Activated T-helper 2 cell treated with anti-CD3 and anti-CD28 coated beads, Interferon-gamma antibody, Interleukin-2, Interleukin-4, amounts not matched to agents 10 μg/mL and 5 μg/mL and 100 μg/mL, durations not matched to agents 14 hours and 24 hours and 36 hours (primary cell): Measurements from ENCODE around the gene RABL2A. TPM values are rescaled to one million over a fixed set of nuclear protein-coding genes. Genes with fewer than 3 reads are reported as not detected.
"Not testable (repeated sequence)": the region's sequence is repeated elsewhere in the genome, so short reads cannot be mapped to it uniquely, and the experiment has no call there.

ENCODE experiments used
- DNase-seq: peaks from one replicate; pipeline ENCODE4 v3.0.0; 2021; ENCODE audit warnings: low spot score
- H3K27ac Mint-ChIP-seq: one replicate; pipeline ENCODE4 v1.8.0; 2021; ENCODE audit warnings: mixed read lengths
- H3K27me3 Mint-ChIP-seq: one replicate; pipeline ENCODE4 v1.8.0; 2021; ENCODE audit warnings: low read depth, mixed read lengths
- H3K36me3 Mint-ChIP-seq: one replicate; pipeline ENCODE4 v1.8.0; 2021; ENCODE audit warnings: low read depth, mixed read lengths
- H3K4me1 Mint-ChIP-seq: one replicate; pipeline ENCODE4 v1.8.0; 2021; ENCODE audit warnings: low read depth, mixed read lengths
- H3K4me3 Mint-ChIP-seq: one replicate; pipeline ENCODE4 v1.8.0; 2021; ENCODE audit warnings: low read depth, mild to moderate bottlenecking, moderate library complexity, mixed read lengths
- H3K9me3 Mint-ChIP-seq: one replicate; pipeline ENCODE4 v1.8.0; 2021; ENCODE audit warnings: mixed read lengths
- intact Hi-C: fragments of 100-400 bp; cut with micrococcal nuclease; formaldehyde crosslinking; loops from one replicate; pipeline ENCODE4 v1.15.1; 2023
- total RNA-seq: library from RNA; stranded (reverse); gene quantifications from 2 replicates; pipeline ENCODE4 v1.2.3, GENCODE V29; 2022

The RABL2A gene
- total RNA-seq, 1 donor from 2014 or later: 27.0 TPM

DNA sequence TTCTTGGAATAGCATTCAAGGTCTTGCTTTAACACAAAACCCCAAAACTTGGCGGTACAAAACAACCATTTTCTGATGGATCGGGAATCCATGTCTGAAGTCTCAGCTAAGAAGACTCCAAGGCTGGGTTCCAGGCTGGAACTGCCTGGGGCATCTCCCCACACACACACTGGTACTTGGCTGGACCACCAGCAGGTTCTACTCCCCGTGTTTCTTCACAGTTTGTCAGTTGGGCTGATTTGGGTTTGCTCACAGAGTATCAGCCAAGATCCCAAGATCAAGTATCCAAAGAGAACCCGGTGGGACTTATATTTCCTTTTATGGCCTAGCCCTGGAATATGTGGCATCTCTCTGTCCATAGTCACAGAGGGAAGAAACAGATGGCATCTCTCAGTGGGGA lies 9.2 kb downstream of the RABL2A start:
- H3K4me3 Mint-ChIP-seq, H3K4me1 Mint-ChIP-seq, H3K36me3 Mint-ChIP-seq, H3K9me3 Mint-ChIP-seq, DNase-seq, H3K27me3 Mint-ChIP-seq, intact Hi-C loops, H3K27ac Mint-ChIP-seq: not testable (repeated sequence)

GRCh38 chr2:113638084-113638483 lies 11.0 kb downstream of the RABL2A start:
- H3K4me3 Mint-ChIP-seq, H3K36me3 Mint-ChIP-seq, H3K4me1 Mint-ChIP-seq, H3K9me3 Mint-ChIP-seq, DNase-seq, H3K27me3 Mint-ChIP-seq, H3K27ac Mint-ChIP-seq, intact Hi-C loops: not testable (repeated sequence)

- H3K27ac Mint-ChIP-seq, H3K27me3 Mint-ChIP-seq, intact Hi-C loops, H3K9me3 Mint-ChIP-seq, DNase-seq, H3K4me3 Mint-ChIP-seq, H3K36me3 Mint-ChIP-seq, H3K4me1 Mint-ChIP-seq: not testable (repeated sequence)
Measured at GRCh38 chr2:113646217-113646616, 19.2 kb downstream of the RABL2A start.

DNA sequence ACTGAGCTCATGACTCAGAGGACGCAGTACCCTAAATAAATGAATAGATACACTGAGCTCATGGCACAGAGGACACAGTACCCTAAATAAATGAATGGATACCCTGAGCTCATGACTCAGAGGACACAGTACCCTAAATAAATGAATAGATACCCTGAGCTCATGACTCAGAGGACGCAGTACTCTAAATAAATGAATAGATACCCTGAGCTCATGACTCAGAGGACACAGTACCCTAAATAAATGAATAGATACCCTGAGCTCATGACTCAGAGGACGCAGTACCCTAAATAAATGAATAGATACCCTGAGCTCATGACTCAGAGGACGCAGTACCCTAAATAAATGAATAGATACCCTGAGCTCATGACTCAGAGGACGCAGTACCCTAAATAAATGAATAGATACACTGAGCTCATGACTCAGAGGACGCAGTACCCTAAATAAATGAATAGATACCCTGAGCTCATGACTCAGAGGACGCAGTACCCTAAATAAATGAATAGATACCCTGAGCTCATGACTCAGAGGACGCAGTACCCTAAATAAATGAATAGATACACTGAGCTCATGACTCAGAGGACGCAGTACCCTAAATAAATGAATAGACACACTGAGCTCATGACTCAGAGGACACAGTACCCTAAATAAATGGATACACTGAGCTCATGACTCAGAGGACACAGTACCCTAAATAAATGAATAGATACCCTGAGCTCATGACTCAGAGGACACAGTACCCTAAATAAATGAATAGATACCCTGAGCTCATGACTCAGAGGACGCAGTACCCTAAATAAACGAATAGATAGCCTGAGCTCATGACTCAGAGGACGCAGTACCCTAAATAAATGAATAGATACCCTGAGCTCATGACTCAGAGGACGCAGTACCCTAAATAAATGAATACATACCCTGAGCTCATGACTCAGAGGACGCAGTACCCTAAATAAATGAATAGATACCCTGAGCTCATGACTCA lies 24.1 kb downstream of the RABL2A start:
- H3K27ac Mint-ChIP-seq, H3K36me3 Mint-ChIP-seq, H3K27me3 Mint-ChIP-seq, H3K9me3 Mint-ChIP-seq, intact Hi-C loops, H3K4me3 Mint-ChIP-seq, H3K4me1 Mint-ChIP-seq, DNase-seq: not testable (repeated sequence)

DNA sequence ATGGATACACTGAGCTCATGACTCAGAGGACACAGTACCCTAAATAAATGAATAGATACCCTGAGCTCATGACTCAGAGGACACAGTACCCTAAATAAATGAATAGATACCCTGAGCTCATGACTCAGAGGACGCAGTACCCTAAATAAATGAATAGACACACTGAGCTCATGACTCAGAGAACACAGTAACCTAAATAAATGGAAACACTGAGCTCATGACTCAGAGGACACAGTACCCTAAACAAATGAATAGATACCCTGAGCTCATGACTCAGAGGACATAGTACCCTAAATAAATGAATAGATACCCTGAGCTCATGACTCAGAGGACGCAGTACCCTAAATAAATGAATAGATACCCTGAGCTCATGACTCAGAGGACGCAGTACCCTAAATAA lies 25.5 kb downstream of the RABL2A start:
- H3K9me3 Mint-ChIP-seq, intact Hi-C loops, H3K27ac Mint-ChIP-seq, H3K4me3 Mint-ChIP-seq, H3K36me3 Mint-ChIP-seq, DNase-seq, H3K4me1 Mint-ChIP-seq, H3K27me3 Mint-ChIP-seq: not testable (repeated sequence)

GRCh38 chr2:113656031-113656624 lies 29.1 kb downstream of the RABL2A start:
- H3K27me3 Mint-ChIP-seq, H3K36me3 Mint-ChIP-seq, H3K9me3 Mint-ChIP-seq: not testable (repeated sequence)
- Mint-ChIP-seq H3K4me3 (peak overlapping the region; percentile 78), H3K27ac (peak overlapping the region; percentile 55), H3K4me1 (peaks cover 13% of the 10 kb centered on the region)
- DNase-seq: peak; percentile 22
- intact Hi-C loops: loop anchor here (2.0 kb wide), 1 partner anchor 37 kb away; no protein-coding TSS in a partner anchor

DNA sequence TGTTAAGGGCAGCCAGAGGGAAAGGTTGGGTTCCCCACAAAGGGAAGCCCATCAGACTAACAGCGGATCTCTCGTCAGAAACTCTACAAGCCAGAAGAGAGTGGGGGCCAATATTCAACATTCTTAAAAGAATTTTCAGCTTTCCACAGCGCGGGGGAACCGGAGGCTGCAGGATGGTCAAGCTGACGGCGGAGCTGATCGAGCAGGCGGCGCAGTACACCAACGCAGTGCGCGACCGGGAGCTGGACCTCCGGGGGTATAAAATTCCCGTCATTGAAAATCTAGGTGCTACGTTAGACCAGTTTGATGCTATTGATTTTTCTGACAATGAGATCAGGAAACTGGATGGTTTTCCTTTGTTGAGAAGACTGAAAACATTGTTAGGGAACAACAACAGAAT lies 30.7 kb downstream of the RABL2A start:
- not testable (repeated sequence) for DNase-seq, H3K27me3 Mint-ChIP-seq, H3K9me3 Mint-ChIP-seq, H3K4me3 Mint-ChIP-seq, H3K27ac Mint-ChIP-seq, H3K36me3 Mint-ChIP-seq
- intact Hi-C loops: loop anchor here (2.0 kb wide), 1 partner anchor 35 kb away; no protein-coding TSS in a partner anchor
- H3K4me1 Mint-ChIP-seq: peaks cover 13% of the 10 kb centered on the region

DNA sequence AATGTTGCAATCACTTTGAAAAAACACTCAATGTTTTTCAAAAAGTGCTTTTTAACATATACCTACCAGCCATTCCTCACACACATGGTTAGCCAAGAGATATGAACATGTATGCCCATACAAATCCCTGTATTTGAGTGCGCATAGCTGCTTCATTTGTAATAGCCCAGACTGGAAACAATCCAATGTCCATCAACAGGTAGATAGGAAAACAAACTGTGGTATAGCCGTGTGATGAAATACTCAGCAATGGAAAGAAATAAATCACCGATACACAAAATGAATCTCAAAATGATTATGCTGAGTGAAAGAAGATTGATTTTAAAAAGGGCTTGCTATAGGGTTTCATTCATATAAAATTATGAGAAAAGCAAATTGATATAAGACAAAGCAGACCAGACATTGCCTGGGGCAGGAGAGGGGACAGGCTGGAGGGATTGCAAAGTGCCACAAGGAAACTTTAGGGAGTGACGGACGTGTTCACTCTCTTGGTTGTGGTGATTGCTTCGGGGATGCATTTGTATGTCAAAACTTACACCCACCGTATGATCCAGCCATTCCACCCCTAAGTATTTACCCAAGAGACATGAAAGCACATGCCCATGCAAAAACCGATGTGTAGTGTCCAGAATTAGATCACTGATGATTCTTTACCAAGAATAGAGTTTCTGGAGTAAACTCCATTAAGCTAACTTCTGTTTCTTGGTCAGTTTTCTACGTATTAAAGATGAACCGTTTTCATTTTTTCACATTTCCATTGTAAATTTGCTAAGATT lies 36.4 kb downstream of the RABL2A start:
- DNase-seq, H3K27me3 Mint-ChIP-seq, H3K4me1 Mint-ChIP-seq, H3K27ac Mint-ChIP-seq, H3K9me3 Mint-ChIP-seq, H3K4me3 Mint-ChIP-seq, intact Hi-C loops, H3K36me3 Mint-ChIP-seq: not testable (repeated sequence)

DNA sequence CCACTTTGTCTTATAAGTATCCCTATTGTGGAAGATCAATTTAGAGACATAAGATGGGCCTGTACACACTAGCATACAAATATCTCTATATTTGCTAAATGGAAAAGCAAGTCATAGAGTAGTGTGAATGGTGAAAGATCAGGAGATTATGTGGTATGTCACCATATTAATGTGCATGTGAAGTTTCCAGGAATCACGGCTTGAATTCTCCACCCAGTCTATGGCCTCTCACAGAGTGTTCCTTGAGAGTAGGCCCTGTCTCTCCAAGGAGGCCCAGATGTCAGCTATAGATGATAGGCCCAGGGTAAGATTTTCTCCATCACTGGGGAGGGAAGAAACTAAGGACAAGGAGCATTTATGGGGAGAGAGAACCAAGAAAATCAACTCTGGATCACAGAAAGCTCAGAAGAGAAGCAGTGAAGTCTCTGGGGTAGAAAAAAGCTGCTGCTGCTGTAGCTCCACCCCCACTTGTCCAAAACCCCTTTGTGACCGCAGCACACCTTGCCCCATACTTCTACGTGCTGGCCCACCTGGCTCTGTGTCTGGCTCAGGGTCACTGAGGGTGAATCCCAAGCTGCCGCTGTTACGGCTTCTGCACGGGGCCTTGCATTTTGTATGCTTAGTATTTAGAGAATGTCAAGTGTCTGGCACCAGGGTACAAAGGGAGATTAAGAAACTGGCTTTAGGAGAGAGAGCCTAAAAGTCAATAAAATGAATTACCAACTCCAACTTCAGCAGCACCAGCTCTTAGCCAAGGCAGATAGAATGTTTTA lies 37.9 kb downstream of the RABL2A start:
- DNase-seq, H3K9me3 Mint-ChIP-seq, H3K27me3 Mint-ChIP-seq, H3K4me1 Mint-ChIP-seq, H3K27ac Mint-ChIP-seq, H3K36me3 Mint-ChIP-seq, H3K4me3 Mint-ChIP-seq, intact Hi-C loops: not testable (repeated sequence)

- H3K4me3 Mint-ChIP-seq, H3K27ac Mint-ChIP-seq, H3K36me3 Mint-ChIP-seq, DNase-seq, H3K4me1 Mint-ChIP-seq, intact Hi-C loops, H3K9me3 Mint-ChIP-seq, H3K27me3 Mint-ChIP-seq: not testable (repeated sequence)
Measured at GRCh38 chr2:113669013-113669412, 41.9 kb downstream of the RABL2A start.

GRCh38 chr2:113672326-113672932 lies 45.4 kb downstream of the RABL2A start:
- Mint-ChIP-seq H3K36me3 (no peaks in the 10 kb centered on the region), H3K27ac (no peak overlapping the region), H3K4me1 (peaks cover 2% of the 10 kb centered on the region), H3K4me3 (no peak overlapping the region), H3K27me3 (no peaks in the 10 kb centered on the region), H3K9me3 (no peaks in the 10 kb centered on the region)
- DNase-seq: no peak
- intact Hi-C loops: no loop called here

DNA sequence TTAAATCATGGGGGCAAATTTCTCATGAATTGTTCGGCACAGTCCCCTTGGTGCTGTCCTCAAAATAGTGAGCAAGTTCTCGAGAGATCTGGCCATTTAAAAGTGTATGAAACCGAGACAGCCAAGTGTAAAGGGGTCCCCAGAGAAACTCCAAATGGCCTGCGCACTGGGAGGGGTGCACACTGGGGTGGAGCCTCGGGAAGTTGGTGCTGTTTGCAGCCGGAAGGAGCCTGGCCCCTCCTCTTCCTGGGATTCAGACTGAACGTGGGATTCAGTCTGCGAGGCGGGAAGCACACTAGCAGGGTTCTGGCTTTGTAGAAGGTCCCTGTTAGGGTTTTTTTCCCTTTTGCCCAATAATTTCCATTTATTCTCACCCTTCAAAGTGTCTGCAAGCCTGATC lies 48.8 kb downstream of the RABL2A start:
- peaks cover 5% of the 10 kb centered on the region for H3K4me1 Mint-ChIP-seq
- intact Hi-C loops: no loop called here
- DNase-seq: no peak
- H3K27me3 Mint-ChIP-seq: no peaks in the 10 kb centered on the region
- no peaks in the 10 kb centered on the region for H3K9me3 Mint-ChIP-seq
- H3K4me3 Mint-ChIP-seq: no peak overlapping the region
- H3K36me3 Mint-ChIP-seq: no peaks in the 10 kb centered on the region
- no peak overlapping the region for H3K27ac Mint-ChIP-seq
